HepG2 (cell line): Measurements from ENCODE around the gene ZNF276. TPM values are rescaled to one million over a fixed set of nuclear protein-coding genes. Genes with fewer than 3 reads are reported as not detected.

Experiments
- ATAC-seq: fragments of 200-7000 bp; cut with Tn5 transposase; 3 replicates; pipeline ENCODE4 v1.9.1; 2020; ENCODE audit warnings: mild to moderate bottlenecking, moderate library complexity
- BruUV-seq: library from RNA; stranded (reverse); fragments of 400-500 nt; replicated peaks from 2 replicates; lab custom pipeline; 2021; lab: Mats Ljungman, UMichigan
- CTCF ChIA-PET: fragments of 300-600 bp; formaldehyde crosslinking; extraction: SDS; loops from one replicate; lab custom pipeline; 2021; ENCODE audit warnings: low total read pairs, inconsistent platforms, low intra/inter-chr PET ratio; lab: Yijun Ruan, JAX
- POLR2A ChIA-PET: fragments of 350-600 bp; sonication (Branson Sonifier 250); formaldehyde crosslinking; loops from one replicate; lab custom pipeline; 2020; ENCODE audit warnings: antibody characterized with exemption, inconsistent platforms; lab: Yijun Ruan, JAX
- DNase-seq: peaks from one replicate; pipeline ENCODE4 v3.0.0-alpha.2; 2015; ENCODE audit warnings: low spot score
- FAIRE-seq: peaks from 3 replicates; lab custom pipeline; 2011; peaks lifted over from hg19 to GRCh38; lab: Jason Lieb, UNC
- H2AFZ ChIP-seq: one replicate; pipeline ENCODE4 v1.6.1; 2011; ENCODE audit warnings: low read length, inconsistent platforms
- H3K27ac ChIP-seq: fragments of 300-600 bp; 3 replicates; pipeline ENCODE4 v1.8.0; 2011; ENCODE audit warnings: mixed run types, mild to moderate bottlenecking, mixed read lengths, low read length, inconsistent platforms; ENCODE audit not compliant: insufficient read depth; ENCODE audit errors: extremely low read length
- H3K27me3 ChIP-seq, 2 experiments: fragments of 200-600 bp in 1 of 2; 2 replicates in 1 of 2; 3 replicates in 1 of 2; pipeline versions ENCODE4 v1.6.0 to v1.8.0; 2011; ENCODE audit warnings: low read length in 2 of 2, mild to moderate bottlenecking in 2 of 2, moderate library complexity in 2 of 2, inconsistent platforms in 1 of 2; ENCODE audit not compliant: insufficient read depth in 2 of 2, control insufficient read depth in 1 of 2
- H3K36me3 ChIP-seq, 2 experiments: fragments of 200-600 bp in 1 of 2; replicated peaks in 1 of 2; 2 replicates in 1 of 2; 3 replicates in 1 of 2; pipeline versions ENCODE4 v1.5.1 to v1.8.0; 2011; ENCODE audit warnings: low read length in 2 of 2, inconsistent platforms in 1 of 2; ENCODE audit not compliant: insufficient read depth in 2 of 2, control insufficient read depth in 1 of 2
- H3K4me1 ChIP-seq: 2 replicates; pipeline ENCODE4 v1.5.1; 2012; ENCODE audit warnings: low read length, inconsistent platforms; ENCODE audit not compliant: insufficient read depth
- H3K4me2 ChIP-seq: 2 replicates; pipeline ENCODE4 v1.6.0; 2011; ENCODE audit warnings: low read depth, low read length, inconsistent platforms
- H3K4me3 ChIP-seq, 3 experiments: fragments of 200-600 bp in 1 of 3; sonication (generic), shearing (Covaris generic) in 1 of 3; replicated peaks in 1 of 3; 2 replicates each; pipeline ENCODE4 v1.5.1; 2011 to 2016; ENCODE audit warnings: low read length in 3 of 3, inconsistent platforms in 2 of 3, low read depth in 2 of 3, mild to moderate bottlenecking in 2 of 3, control low read depth in 1 of 3, mixed read lengths in 1 of 3; ENCODE audit not compliant: insufficient read depth in 1 of 3
- H3K79me2 ChIP-seq: one replicate; pipeline ENCODE4 v1.6.1; 2011; ENCODE audit warnings: low read length, inconsistent platforms; ENCODE audit not compliant: insufficient read depth
- H3K9ac ChIP-seq: 2 replicates; pipeline ENCODE4 v1.6.0; 2011; ENCODE audit warnings: mild to moderate bottlenecking, low read depth, low read length, inconsistent platforms; ENCODE audit not compliant: insufficient read depth
- H3K9me3 ChIP-seq: 2 replicates; pipeline ENCODE4 v1.5.1; 2012; ENCODE audit warnings: mild to moderate bottlenecking, low read length
- H4K20me1 ChIP-seq: 2 replicates; pipeline ENCODE4 v1.6.0; 2011; ENCODE audit warnings: inconsistent platforms, mild to moderate bottlenecking, low read length, moderate library complexity; ENCODE audit not compliant: insufficient read depth
- DBP ChIP-seq: sonication (generic); formaldehyde crosslinking; IDR thresholded peaks from 2 replicates; pipeline ENCODE4 v1.4.0; 2020; ENCODE audit warnings: missing genetic modification reagents; ENCODE audit errors: not compliant biosample characterization
- RARA ChIP-seq: IDR thresholded peaks from 2 replicates; pipeline ENCODE4 v1.6.1; 2016; ENCODE audit warnings: missing genetic modification reagents, missing compliant biosample characterization
- ZBTB8A ChIP-seq: sonication (generic); formaldehyde crosslinking; IDR thresholded peaks from 2 replicates; pipeline ENCODE4 v1.4.0; 2020; ENCODE audit warnings: mild to moderate bottlenecking, low read depth, missing genetic modification reagents, borderline replicate concordance
- ZMAT3 ChIP-seq: sonication (generic); formaldehyde crosslinking; conservative IDR thresholded peaks from 2 replicates; pipeline ENCODE4 v1.7.0; 2021; ENCODE audit warnings: missing genetic modification reagents
- ZNF224 ChIP-seq: sonication (generic); formaldehyde crosslinking; IDR thresholded peaks from 2 replicates; pipeline ENCODE4 v1.5.0; 2020; ENCODE audit warnings: mild to moderate bottlenecking, missing genetic modification reagents
- ZNF574 ChIP-seq: sonication (generic); formaldehyde crosslinking; IDR thresholded peaks from 2 replicates; pipeline ENCODE4 v1.4.0; 2020; ENCODE audit warnings: missing genetic modification reagents
- WGBS: methylation state at CpG from one replicate; pipeline ENCODE4 v1.1.6; 2017; ENCODE audit warnings: low lambda C conversion rate; 5-methylcytosine and 5-hydroxymethylcytosine counted together
- in situ Hi-C: cut with HindIII; loops from 2 replicates; pipeline ENCODE4 v1.10.0; 2017; ENCODE audit warnings: low pct_unique_long_range_greater_than_20kb; ENCODE audit not compliant: extremely low pct_ligation_motif_present
- intact Hi-C: fragments of 100-400 bp; cut with micrococcal nuclease; formaldehyde crosslinking; loops from one replicate; pipeline ENCODE4 v1.10.0; 2022; ENCODE audit not compliant: unreplicated experiment
- polyA plus RNA-seq, 8 experiments: library from polyadenylated mRNA; depleted of rRNA in 3 of 8; stranded (reverse) in 7 of 8; unstranded in 1 of 8; fragments of >200 nt; fragmentation: Illumina TruSeq in 4 of 8; extraction: Trizol in 4 of 8; gene quantifications; 2 replicates each; pipeline versions ENCODE4 v1.2.1 to v1.2.3, GENCODE V29; 2011 to 2016; ENCODE audit warnings: low read depth in 4 of 8, missing spikeins in 1 of 8, mixed read lengths in 1 of 8; ENCODE audit not compliant: insufficient read depth in 1 of 8
- total RNA-seq, 5 experiments: library from RNA; depleted of rRNA; stranded (reverse); fragments of >200 nt; fragmentation: Illumina TruSeq; extraction: Trizol; gene quantifications; 2 replicates each; pipeline ENCODE4 v1.2.3, GENCODE V29; 2016; ENCODE audit warnings: low read depth in 1 of 5

Gene ZNF276
- total and polyA plus RNA-seq, 2 of the 13 experiments (the other 11 are each of a cell fraction or from before 2014, with no cell fraction given), result 17.7 to 18.0 TPM

- H3K36me3 ChIP-seq, result peaks cover 41 to 81% of the 10 kb centered on the region in 2 experiments
- H3K27ac ChIP-seq, result no peak overlapping the region
- TF ChIP-seq RARA (CRISPR knock-in tag), result no peak
- TF ChIP-seq ZMAT3, result no peak
- TF ChIP-seq ZBTB8A (CRISPR knock-in tag), result no peak
- TF ChIP-seq ZNF574 (CRISPR knock-in tag), result no peak
- TF ChIP-seq DBP (CRISPR knock-in tag), result no peak
- TF ChIP-seq ZNF224 (CRISPR knock-in tag), result no peak
- no peak overlapping the region for H2AFZ ChIP-seq
- no peak overlapping the region for H3K4me2 ChIP-seq
- in situ Hi-C loops (no loop called here), intact Hi-C loops (no loop called here)
- ChIA-PET POLR2A (interaction anchor here (0.6 kb wide), 1 partner anchor 85 kb away, joined by 3 read pairs; no protein-coding TSS in a partner anchor), CTCF (no interaction called here)
- DNase-seq, result no peak
- no TSS peak for BruUV-seq
- H3K4me1 ChIP-seq, result peaks cover 16% of the 10 kb centered on the region
- 95% methylated on average over 11 of the region's 11 CpGs for WGBS
- ATAC-seq, result no peak
- FAIRE-seq, result no peak
- no peaks in the 10 kb centered on the region for H4K20me1 ChIP-seq
- no peak overlapping the region for H3K4me3 ChIP-seq
- no peaks in the 10 kb centered on the region for H3K79me2 ChIP-seq
- no peaks in the 10 kb centered on the region for H3K9me3 ChIP-seq
- H3K27me3 ChIP-seq, result no peaks in the 10 kb centered on the region
- no peak overlapping the region for H3K9ac ChIP-seq
Observed at GRCh38 chr16:89785523-89786155, 64.3 kb downstream of the ZNF276 start.
